ENCODE results near the gene GPR155. TPM values are rescaled to one million over a fixed set of nuclear protein-coding genes. Genes with fewer than 3 reads are reported as not detected.

Gene GPR155
- total RNA-seq, 1 donor from 2014 or later: 0.37 TPM

- H3K9me3 ChIP-seq (ENCODE audit: low read depth): no peaks in the 10 kb centered on the region
- H3K36me3 ChIP-seq: no peaks in the 10 kb centered on the region
- H3K27me3 Mint-ChIP-seq (ENCODE audit: insufficient read depth, low read depth): no peaks in the 10 kb centered on the region
- no peak overlapping the region for H3K4me3 ChIP-seq
- H3K79me2 ChIP-seq (ENCODE audit: low read depth): no peaks in the 10 kb centered on the region
- H3K27ac Mint-ChIP-seq: no peak overlapping the region
- TF ChIP-seq EZH2phosphoT487 (IDR thresholded peaks at IDR 0.05) (no peak), CTCF (IDR thresholded peaks at IDR 0.05) (no peak), EZH2 (IDR thresholded peaks at IDR 0.05) (no peak)
- H3K9ac ChIP-seq: no peak overlapping the region
- H4K20me1 ChIP-seq (ENCODE audit: low read depth): no peaks in the 10 kb centered on the region
- no peak overlapping the region for H3K27ac ChIP-seq
- H3K27me3 ChIP-seq: peaks cover 11% of the 10 kb centered on the region
- no peaks in the 10 kb centered on the region for H3F3A ChIP-seq (ENCODE audit: low read depth)
- H2AFZ ChIP-seq (replicated peaks): peak overlapping the region; percentile 99
- H3K9me3 Mint-ChIP-seq: no peaks in the 10 kb centered on the region
- peaks cover 9% of the 10 kb centered on the region for H3K4me1 Mint-ChIP-seq
- peak overlapping the region; percentile 59 for H3K4me2 ChIP-seq
- H3K4me1 ChIP-seq: peaks cover 9% of the 10 kb centered on the region
- no peak overlapping the region for H3K4me3 Mint-ChIP-seq
- DNase-seq (ENCODE audit: low spot score): peak; percentile 61
- H3K36me3 Mint-ChIP-seq: no peaks in the 10 kb centered on the region
These were observed 8.7 kb upstream of the GPR155 start for GRCh38 chr2:174495365-174496012.

GRCh38 chr2:174493549-174494331 lies 6.9 kb upstream of the GPR155 start:
- TF ChIP-seq CTCF (IDR thresholded peaks at IDR 0.05) (no peak), EZH2 (IDR thresholded peaks at IDR 0.05) (no peak), EZH2phosphoT487 (IDR thresholded peaks at IDR 0.05) (no peak)
- H3K27ac ChIP-seq: no peak overlapping the region

GRCh38 chr2:174492963-174493431 lies 6.2 kb upstream of the GPR155 start:
- Histone ChIP-seq H3K9ac (no peak overlapping the region), H4K20me1 (ENCODE audit: low read depth) (no peaks in the 10 kb centered on the region), H3K79me2 (ENCODE audit: low read depth) (no peaks in the 10 kb centered on the region), H3K4me1 (peaks cover 9% of the 10 kb centered on the region), H3K27me3 (peaks cover 21% of the 10 kb centered on the region), H3K9me3 (ENCODE audit: low read depth) (no peaks in the 10 kb centered on the region), H3K4me3 (no peak overlapping the region), H3K36me3 (no peaks in the 10 kb centered on the region), H2AFZ (replicated peaks) (no peak overlapping the region), H3F3A (ENCODE audit: low read depth) (no peaks in the 10 kb centered on the region), H3K4me2 (no peak overlapping the region), H3K27ac (no peak overlapping the region)
- H3K4me3 Mint-ChIP-seq: no peak overlapping the region
- peaks cover 9% of the 10 kb centered on the region for H3K4me1 Mint-ChIP-seq
- H3K9me3 Mint-ChIP-seq: peaks cover 2% of the 10 kb centered on the region
- no peak overlapping the region for H3K27ac Mint-ChIP-seq
- H3K27me3 Mint-ChIP-seq (ENCODE audit: insufficient read depth, low read depth): no peaks in the 10 kb centered on the region
- DNase-seq (ENCODE audit: low spot score): no peak
- TF ChIP-seq EZH2phosphoT487 (IDR thresholded peaks at IDR 0.05) (no peak), CTCF (IDR thresholded peaks at IDR 0.05) (no peak), EZH2 (IDR thresholded peaks at IDR 0.05) (no peak)
- H3K36me3 Mint-ChIP-seq: peaks cover 3% of the 10 kb centered on the region

More at GRCh38 chr2:174493549-174494331, 6.9 kb upstream of the GPR155 start:
- H3K9ac ChIP-seq: no peak overlapping the region
- no peak overlapping the region for H3K4me3 ChIP-seq
- no peak overlapping the region for H3K27ac Mint-ChIP-seq
- H3F3A ChIP-seq (ENCODE audit: low read depth): no peaks in the 10 kb centered on the region
- H3K4me3 Mint-ChIP-seq: no peak overlapping the region
- H3K4me1 Mint-ChIP-seq: peaks cover 9% of the 10 kb centered on the region
- peaks cover 3% of the 10 kb centered on the region for H3K36me3 Mint-ChIP-seq
- no peak overlapping the region for H3K4me2 ChIP-seq
- no peaks in the 10 kb centered on the region for H3K9me3 ChIP-seq (ENCODE audit: low read depth)
- H3K27me3 Mint-ChIP-seq (ENCODE audit: insufficient read depth, low read depth): no peaks in the 10 kb centered on the region
- H2AFZ ChIP-seq (replicated peaks): no peak overlapping the region
- peaks cover 21% of the 10 kb centered on the region for H3K27me3 ChIP-seq
- H3K4me1 ChIP-seq: peaks cover 9% of the 10 kb centered on the region
- no peaks in the 10 kb centered on the region for H3K9me3 Mint-ChIP-seq
- no peaks in the 10 kb centered on the region for H4K20me1 ChIP-seq (ENCODE audit: low read depth)
- no peaks in the 10 kb centered on the region for H3K79me2 ChIP-seq (ENCODE audit: low read depth)
- no peak for DNase-seq (ENCODE audit: low spot score)
- no peaks in the 10 kb centered on the region for H3K36me3 ChIP-seq

All from neural progenitor cell (in vitro differentiated cells).